ENCODE data around the gene HIVEP3. TPM values are rescaled to one million over a fixed set of nuclear protein-coding genes. Genes with fewer than 3 reads are reported as not detected.

Gene HIVEP3
- total and polyA plus RNA-seq, 2 donors (not counting 1 experiment from before 2014, with no cell fraction given), result 2.0 to 5.1 TPM

DNA sequence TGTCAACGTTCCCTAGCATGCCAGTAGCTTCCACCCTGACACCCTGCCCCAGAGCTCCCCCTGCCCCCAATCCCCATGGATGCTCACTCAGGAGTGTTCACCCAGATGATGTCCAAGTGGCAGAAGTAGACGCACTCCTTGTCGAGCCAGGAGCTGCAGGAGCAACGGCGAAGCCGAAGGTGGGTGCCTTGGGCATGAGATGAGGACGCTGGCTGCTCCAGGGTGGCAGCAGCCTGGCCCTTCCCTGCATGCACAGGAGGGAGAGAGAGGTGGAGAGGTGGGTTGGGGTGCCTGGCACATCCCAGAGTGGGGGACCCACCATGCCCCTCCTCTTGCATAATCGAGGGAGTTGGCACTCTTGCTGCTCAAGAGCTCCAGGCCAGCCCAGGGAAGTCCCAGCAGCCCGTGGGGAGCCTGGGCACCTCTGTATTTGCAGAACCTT lies 434.7 kb downstream of the HIVEP3 start:
- TF ChIP-seq, protein P1, sequence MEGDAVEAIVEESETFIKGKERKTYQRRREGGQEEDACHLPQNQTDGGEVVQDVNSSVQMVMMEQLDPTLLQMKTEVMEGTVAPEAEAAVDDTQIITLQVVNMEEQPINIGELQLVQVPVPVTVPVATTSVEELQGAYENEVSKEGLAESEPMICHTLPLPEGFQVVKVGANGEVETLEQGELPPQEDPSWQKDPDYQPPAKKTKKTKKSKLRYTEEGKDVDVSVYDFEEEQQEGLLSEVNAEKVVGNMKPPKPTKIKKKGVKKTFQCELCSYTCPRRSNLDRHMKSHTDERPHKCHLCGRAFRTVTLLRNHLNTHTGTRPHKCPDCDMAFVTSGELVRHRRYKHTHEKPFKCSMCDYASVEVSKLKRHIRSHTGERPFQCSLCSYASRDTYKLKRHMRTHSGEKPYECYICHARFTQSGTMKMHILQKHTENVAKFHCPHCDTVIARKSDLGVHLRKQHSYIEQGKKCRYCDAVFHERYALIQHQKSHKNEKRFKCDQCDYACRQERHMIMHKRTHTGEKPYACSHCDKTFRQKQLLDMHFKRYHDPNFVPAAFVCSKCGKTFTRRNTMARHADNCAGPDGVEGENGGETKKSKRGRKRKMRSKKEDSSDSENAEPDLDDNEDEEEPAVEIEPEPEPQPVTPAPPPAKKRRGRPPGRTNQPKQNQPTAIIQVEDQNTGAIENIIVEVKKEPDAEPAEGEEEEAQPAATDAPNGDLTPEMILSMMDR (IDR thresholded peaks at IDR 0.05), result no peak
- no peak for TF ChIP-seq EZH2 (IDR thresholded peaks at IDR 0.05; ENCODE audit: borderline replicate concordance, insufficient read depth, low read depth, low read length, poor library complexity, severe bottlenecking)
- Mint-ChIP-seq H3K4me1 (peaks cover 6% of the 10 kb centered on the region), H3K9me3 (ENCODE audit: insufficient read depth) (no peaks in the 10 kb centered on the region), H3K27me3 (peaks cover 24% of the 10 kb centered on the region), H3K27ac (no peak overlapping the region), H3K4me3 (no peak overlapping the region)
- H3K4me1 ChIP-seq (ENCODE audit: control insufficient read depth in 2 of 2, insufficient read depth in 2 of 2, low read length in 2 of 2), result no peaks in the 10 kb centered on the region
- DNase-seq (no peak), ATAC-seq (ENCODE audit: low read depth) (no peak)
- H3K27me3 ChIP-seq (replicated peaks in 1 of 4; ENCODE audit: control extremely low read depth in 1 of 4, control insufficient read depth in 3 of 4, insufficient read depth in 4 of 4, low read length in 3 of 4), result peaks cover 0 to 23% (median 0%) of the 10 kb centered on the region in 4 experiments
- H2AFZ ChIP-seq (ENCODE audit: insufficient read depth, low read depth, low read length, poor library complexity, severe bottlenecking), result no peak overlapping the region
- CTCF ChIA-PET, result no interaction called here
- no peaks in the 10 kb centered on the region for H4K20me1 ChIP-seq (ENCODE audit: control insufficient read depth, insufficient read depth, low read length, poor library complexity, severe bottlenecking)
- no peaks in the 10 kb centered on the region for H3K36me3 ChIP-seq (replicated peaks in 1 of 2; ENCODE audit: control extremely low read depth in 1 of 2, control insufficient read depth in 1 of 2, extremely low read depth in 1 of 2, insufficient read depth in 2 of 2, low read length in 1 of 2)
- H3K4me2 ChIP-seq (replicated peaks; ENCODE audit: low read depth, low read length, poor library complexity, severe bottlenecking), result no peak overlapping the region
- no peaks in the 10 kb centered on the region for H3K79me2 ChIP-seq (ENCODE audit: control insufficient read depth, insufficient read depth, low read length)
- no peak overlapping the region for H3K4me3 ChIP-seq (ENCODE audit: control extremely low read depth in 1 of 5, extremely low read depth in 1 of 5, insufficient read depth in 1 of 5, low read depth in 2 of 5, low read length in 4 of 5)
- POLR2A ChIA-PET, result no interaction called here
- no peak overlapping the region for H3K27ac ChIP-seq (ENCODE audit: low read length in 2 of 2)
- WGBS (ENCODE audit: insufficient coverage), result 71% methylated on average over 9 of the region's 9 CpGs
- no peak overlapping the region for H3K9ac ChIP-seq (ENCODE audit: low read length)
- intact Hi-C loops (cut with micrococcal nuclease), result no loop called here
- no peaks in the 10 kb centered on the region for H3K9me3 ChIP-seq (ENCODE audit: control extremely low read depth in 1 of 3, control insufficient read depth in 2 of 3, insufficient read depth in 1 of 3, low read length in 2 of 3)

DNA sequence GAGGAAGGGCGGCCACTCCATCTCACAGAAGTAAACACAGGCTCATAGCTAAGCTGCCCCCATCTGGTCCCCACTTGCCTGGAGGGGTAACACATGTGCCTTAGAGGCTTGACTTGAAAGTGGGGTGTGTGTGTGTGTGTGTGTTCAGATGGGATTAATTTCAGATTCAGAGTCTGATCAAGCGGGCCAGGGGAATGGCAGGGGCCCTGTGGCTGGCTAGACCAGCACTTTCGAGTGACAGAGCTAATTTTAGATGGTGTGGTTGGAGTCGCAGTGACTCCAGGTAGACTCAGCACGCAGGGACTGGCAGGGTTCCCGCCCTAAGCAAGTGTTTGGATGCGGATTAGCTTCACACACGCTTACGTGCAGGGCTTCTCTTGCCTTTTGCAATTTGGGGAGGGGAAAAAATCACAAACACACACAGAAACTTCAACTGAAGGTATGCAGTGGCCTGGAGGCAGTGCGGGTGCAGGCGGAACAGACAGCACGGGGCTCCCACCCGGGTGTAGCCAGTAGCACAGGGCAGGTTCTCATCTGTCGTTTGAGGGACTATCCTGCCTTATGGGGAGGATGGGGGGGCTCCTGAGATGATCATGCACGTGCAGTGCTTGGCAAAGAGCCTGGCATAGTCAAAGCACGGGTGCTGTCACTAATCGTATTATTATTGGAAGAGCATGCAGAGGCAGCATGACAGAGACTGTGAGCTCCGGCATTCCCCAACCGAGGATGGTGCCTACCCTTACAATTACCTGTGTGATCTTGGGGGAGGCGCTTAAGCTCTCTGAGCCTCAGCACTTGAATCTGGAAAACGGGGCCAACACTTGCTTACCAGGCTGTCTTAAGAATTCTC lies 435.5 kb downstream of the HIVEP3 start:
- ChIA-PET CTCF (no interaction called here), POLR2A (no interaction called here)
- WGBS (ENCODE audit: insufficient coverage), result 84% methylated on average over 16 of the region's 21 CpGs
- Histone ChIP-seq H3K4me2 (replicated peaks; ENCODE audit: low read depth, low read length, poor library complexity, severe bottlenecking) (no peak overlapping the region), H3K4me3 (ENCODE audit: control extremely low read depth in 1 of 5, extremely low read depth in 1 of 5, insufficient read depth in 1 of 5, low read depth in 2 of 5, low read length in 4 of 5) (no peak overlapping the region), H4K20me1 (ENCODE audit: control insufficient read depth, insufficient read depth, low read length, poor library complexity, severe bottlenecking) (no peaks in the 10 kb centered on the region), H3K79me2 (ENCODE audit: control insufficient read depth, insufficient read depth, low read length) (no peaks in the 10 kb centered on the region), H3K27ac (ENCODE audit: low read length in 2 of 2) (no peak overlapping the region), H2AFZ (ENCODE audit: insufficient read depth, low read depth, low read length, poor library complexity, severe bottlenecking) (no peak overlapping the region), H3K9me3 (ENCODE audit: control extremely low read depth in 1 of 3, control insufficient read depth in 2 of 3, insufficient read depth in 1 of 3, low read length in 2 of 3) (no peaks in the 10 kb centered on the region), H3K4me1 (ENCODE audit: control insufficient read depth in 2 of 2, insufficient read depth in 2 of 2, low read length in 2 of 2) (no peaks in the 10 kb centered on the region), H3K27me3 (replicated peaks in 1 of 4; ENCODE audit: control extremely low read depth in 1 of 4, control insufficient read depth in 3 of 4, insufficient read depth in 4 of 4, low read length in 3 of 4) (peaks cover 0 to 19% (median 0%) of the 10 kb centered on the region in 4 experiments), H3K9ac (ENCODE audit: low read length) (no peak overlapping the region), H3K36me3 (replicated peaks in 1 of 2; ENCODE audit: control extremely low read depth in 1 of 2, control insufficient read depth in 1 of 2, extremely low read depth in 1 of 2, insufficient read depth in 2 of 2, low read length in 1 of 2) (no peaks in the 10 kb centered on the region)
- Mint-ChIP-seq H3K4me3 (no peak overlapping the region), H3K27ac (no peak overlapping the region), H3K9me3 (ENCODE audit: insufficient read depth) (no peaks in the 10 kb centered on the region), H3K27me3 (peaks cover 20% of the 10 kb centered on the region), H3K4me1 (peaks cover 6% of the 10 kb centered on the region)
- no peak for TF ChIP-seq EZH2 (IDR thresholded peaks at IDR 0.05; ENCODE audit: borderline replicate concordance, insufficient read depth, low read depth, low read length, poor library complexity, severe bottlenecking)
- TF ChIP-seq, protein P1 (IDR thresholded peaks at IDR 0.05), result no peak
- intact Hi-C loops (cut with micrococcal nuclease), result no loop called here
- ATAC-seq (ENCODE audit: low read depth) (no peak), DNase-seq (no peak)
